ENCODE results near the gene DAB1. TPM values are rescaled to one million over a fixed set of nuclear protein-coding genes. Genes with fewer than 3 reads are reported as not detected.
"Not testable (repeated sequence)": the region's sequence is repeated elsewhere in the genome, so short reads cannot be mapped to it uniquely, and the experiment has no call there.

Gene DAB1
- total and polyA plus RNA-seq, 5 experiments from 2014 or later, result 0.16 to 0.53 (median 0.42) TPM; not detected in 2

DNA sequence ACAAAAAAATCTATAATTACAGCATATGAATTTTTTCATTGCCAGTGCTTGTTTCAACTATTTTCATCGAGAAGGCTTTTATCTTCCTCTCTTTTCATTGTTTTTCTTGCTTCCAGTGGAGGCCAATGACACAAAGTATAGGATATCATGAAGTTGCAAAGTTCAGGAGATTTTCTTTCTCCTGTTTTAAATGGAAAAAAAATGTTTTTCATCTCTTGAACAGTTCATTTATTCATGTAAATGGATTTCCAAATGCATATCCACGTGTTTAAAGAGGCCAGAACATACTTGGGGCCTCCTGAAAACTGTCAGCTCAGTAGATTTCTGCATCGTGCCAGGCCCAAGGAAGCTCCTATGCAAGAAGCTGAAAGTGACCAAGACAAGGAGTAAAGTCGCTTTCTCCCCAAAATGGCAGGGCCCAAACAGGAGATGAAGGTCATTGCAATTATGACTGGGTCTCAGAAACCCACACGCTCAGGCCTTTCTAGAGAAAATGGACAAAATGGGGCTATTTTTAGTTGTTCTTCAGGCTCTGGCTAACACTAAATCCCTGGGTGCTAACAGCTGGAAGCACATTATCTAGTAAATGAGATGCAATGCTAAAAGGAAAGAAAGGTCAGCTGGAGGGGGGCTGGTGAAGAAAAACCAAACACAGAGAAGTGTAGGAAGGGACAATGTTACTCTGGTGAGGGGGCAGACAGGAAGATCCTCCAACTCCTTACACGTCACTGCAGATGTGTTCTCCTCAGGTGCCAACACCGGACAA is 321.1 kb downstream of the DAB1 start:
- Mint-ChIP-seq H3K27me3 (peaks cover 2 to 39% (median 7%) of the 10 kb centered on the region in 5 donors), H3K4me1 (no peaks in the 10 kb centered on the region), H3K4me3 (no peak overlapping the region), H3K27ac (no peak overlapping the region), H3K9me3 (peaks cover 0 to 5% (median 2%) of the 10 kb centered on the region in 9 donors), H3K36me3 (no peaks in the 10 kb centered on the region)
- ATAC-seq (no peak), DNase-seq (no peak)
- POLR2A ChIA-PET, result no interaction called here

DNA sequence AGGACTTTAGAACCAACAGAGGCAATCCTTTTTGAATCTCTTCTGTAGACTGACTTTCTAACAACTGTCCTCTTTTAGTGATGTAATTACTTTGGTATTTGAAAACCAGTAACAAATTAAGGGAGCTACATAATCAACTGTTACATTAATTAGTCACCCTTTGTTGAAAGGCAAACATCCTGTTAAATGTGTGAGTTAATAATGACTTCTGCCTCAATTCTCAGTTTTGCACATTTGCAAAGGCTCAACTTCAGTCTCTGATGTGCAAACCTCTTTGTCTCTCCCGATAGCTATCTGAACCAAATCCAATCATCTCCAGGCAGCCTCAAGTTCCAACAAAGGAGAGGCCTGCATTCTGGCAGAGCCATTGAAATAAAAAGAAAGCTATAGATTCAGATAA is 322.7 kb downstream of the DAB1 start:
- POLR2A ChIA-PET, result no interaction called here
- H3K36me3 Mint-ChIP-seq, result no peaks in the 10 kb centered on the region
- H3K4me1 Mint-ChIP-seq, result no peaks in the 10 kb centered on the region
- no peak overlapping the region for H3K4me3 Mint-ChIP-seq
- peaks cover 0 to 5% (median 2%) of the 10 kb centered on the region in 9 donors for H3K9me3 Mint-ChIP-seq
- no peak overlapping the region for H3K27ac Mint-ChIP-seq
- DNase-seq (no peak), ATAC-seq (no peak)
- H3K27me3 Mint-ChIP-seq, result peaks cover 2 to 39% (median 7%) of the 10 kb centered on the region in 5 donors

DNA sequence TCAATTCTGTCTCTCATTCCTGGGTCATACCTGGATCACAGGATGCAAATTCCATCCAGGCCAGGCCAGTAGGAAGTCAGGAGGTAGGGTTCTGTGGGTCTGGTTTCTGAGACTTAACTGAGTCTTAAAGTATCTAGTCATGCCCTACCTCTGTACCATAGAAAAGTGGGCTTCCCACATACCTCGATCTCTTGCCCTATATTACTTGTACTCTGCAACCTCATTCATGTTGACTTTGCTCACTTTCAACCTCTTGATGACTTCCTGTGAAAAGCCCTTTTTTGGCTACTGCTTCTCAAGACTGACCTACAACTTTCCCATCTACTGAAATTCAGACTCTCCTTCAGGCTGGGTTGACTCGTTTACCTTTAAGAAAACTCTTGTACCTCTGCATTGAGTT is 329.1 kb downstream of the DAB1 start:
- DNase-seq, result no peak
- Mint-ChIP-seq H3K9me3 (no peaks in the 10 kb centered on the region), H3K4me3 (no peak overlapping the region), H3K27ac (no peak overlapping the region), H3K4me1 (no peaks in the 10 kb centered on the region), H3K27me3 (peaks cover 0 to 2% (median 0%) of the 10 kb centered on the region in 5 donors), H3K36me3 (no peaks in the 10 kb centered on the region)
- no peak for ATAC-seq
- POLR2A ChIA-PET, result no interaction called here

DNA sequence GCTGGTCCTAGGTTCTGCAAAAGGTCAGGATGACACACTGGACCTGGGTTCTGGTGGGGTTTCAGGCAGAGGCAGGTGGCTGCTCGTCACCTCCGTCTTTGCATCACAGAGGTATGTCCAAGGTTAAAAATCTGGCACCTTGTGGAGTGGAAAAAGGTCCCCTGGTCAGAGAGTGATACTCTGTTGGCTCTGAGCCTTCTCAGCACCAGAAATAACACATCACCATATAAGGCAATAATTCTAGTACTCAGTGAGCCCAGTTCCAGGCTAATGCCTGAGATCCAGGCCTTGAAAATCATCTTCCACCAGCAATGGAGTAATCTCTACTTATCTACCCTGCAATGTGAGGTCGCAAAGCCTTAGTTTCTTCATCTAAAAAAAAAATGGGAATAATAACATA is 330.7 kb downstream of the DAB1 start:
- POLR2A ChIA-PET, result no interaction called here
- DNase-seq, result no peak
- H3K9me3 Mint-ChIP-seq, result no peaks in the 10 kb centered on the region
- H3K36me3 Mint-ChIP-seq, result no peaks in the 10 kb centered on the region
- ATAC-seq, result no peak
- no peak overlapping the region for H3K4me3 Mint-ChIP-seq
- H3K27me3 Mint-ChIP-seq, result peaks cover 0 to 4% (median 0%) of the 10 kb centered on the region in 5 donors
- no peak overlapping the region for H3K27ac Mint-ChIP-seq
- no peaks in the 10 kb centered on the region for H3K4me1 Mint-ChIP-seq

DNA sequence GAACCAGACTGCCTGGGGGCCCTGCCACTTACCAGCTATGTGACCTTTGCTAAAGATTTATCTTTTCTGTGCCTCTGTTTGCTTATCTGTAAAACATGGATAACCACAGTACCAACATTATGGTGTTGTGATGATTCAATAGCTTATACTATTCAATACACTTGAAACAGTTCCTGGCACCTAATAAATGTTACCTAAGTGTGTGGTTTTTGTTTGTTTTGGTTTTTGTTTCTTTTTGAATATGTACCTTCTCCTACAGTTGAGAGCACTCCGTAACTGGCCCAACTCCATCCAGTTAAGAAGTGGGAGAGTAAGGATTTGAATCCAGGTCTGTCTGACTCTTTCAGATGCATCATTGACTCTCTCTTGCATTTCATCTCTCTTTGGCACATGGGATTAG is 332.2 kb downstream of the DAB1 start:
- peaks cover 0 to 5% (median 0%) of the 10 kb centered on the region in 5 donors for H3K27me3 Mint-ChIP-seq
- no peaks in the 10 kb centered on the region for H3K9me3 Mint-ChIP-seq
- POLR2A ChIA-PET, result no interaction called here
- peaks cover 0 to 3% (median 0%) of the 10 kb centered on the region in 4 donors for H3K4me1 Mint-ChIP-seq
- no peak for DNase-seq
- no peak for ATAC-seq
- no peaks in the 10 kb centered on the region for H3K36me3 Mint-ChIP-seq
- no peak overlapping the region for H3K27ac Mint-ChIP-seq
- H3K4me3 Mint-ChIP-seq, result no peak overlapping the region

DNA sequence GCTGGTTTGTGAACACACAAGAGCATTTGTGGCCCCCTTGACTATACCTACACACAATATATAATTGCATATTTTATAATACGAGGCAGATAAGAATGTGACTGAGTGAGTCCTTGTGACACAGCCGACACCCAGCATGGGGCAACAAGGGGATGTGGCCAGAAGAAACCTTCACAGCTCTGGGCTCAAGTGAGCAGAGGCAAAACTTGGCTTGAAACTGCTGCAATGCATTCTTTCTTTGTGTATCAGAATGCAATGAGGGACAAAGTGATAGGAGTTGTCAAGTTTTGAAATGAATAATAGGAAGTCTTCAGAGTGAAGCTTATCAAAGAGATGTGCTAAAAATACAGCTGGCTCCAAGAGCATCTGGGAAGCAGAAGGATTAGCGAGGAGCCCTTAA is 334.0 kb downstream of the DAB1 start:
- DNase-seq (no peak), ATAC-seq (no peak)
- Mint-ChIP-seq H3K27ac (no peak overlapping the region), H3K9me3 (no peaks in the 10 kb centered on the region), H3K27me3 (peaks cover 0 to 13% (median 4%) of the 10 kb centered on the region in 5 donors), H3K4me1 (peaks cover 0 to 3% (median 0%) of the 10 kb centered on the region in 4 donors), H3K4me3 (no peak overlapping the region), H3K36me3 (no peaks in the 10 kb centered on the region)
- POLR2A ChIA-PET, result no interaction called here

DNA sequence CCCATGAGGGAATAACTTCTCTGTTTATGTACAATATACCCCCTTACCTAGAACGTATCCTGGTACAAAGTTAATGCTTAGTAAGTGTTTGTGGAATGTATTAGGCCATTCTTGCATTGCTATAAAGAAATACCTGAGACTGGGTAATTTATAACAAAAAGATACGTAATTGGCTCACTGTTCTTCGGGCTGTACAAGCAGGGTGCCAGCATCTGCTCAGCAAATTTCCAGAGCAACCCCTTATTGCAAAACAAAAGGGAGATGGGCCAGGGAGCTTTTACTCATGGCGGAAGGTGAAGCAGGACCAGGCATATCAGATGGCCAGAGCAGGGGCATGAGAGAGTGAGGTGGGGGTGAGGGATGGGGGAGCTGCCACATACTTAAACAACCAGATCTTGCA is 334.6 kb downstream of the DAB1 start:
- Mint-ChIP-seq H3K9me3 (no peaks in the 10 kb centered on the region), H3K36me3 (no peaks in the 10 kb centered on the region), H3K27ac (no peak overlapping the region), H3K27me3 (peaks cover 0 to 13% (median 4%) of the 10 kb centered on the region in 5 donors), H3K4me1 (peaks cover 0 to 3% (median 0%) of the 10 kb centered on the region in 4 donors), H3K4me3 (no peak overlapping the region)
- no peak for ATAC-seq
- no peak for DNase-seq
- POLR2A ChIA-PET, result no interaction called here

DNA sequence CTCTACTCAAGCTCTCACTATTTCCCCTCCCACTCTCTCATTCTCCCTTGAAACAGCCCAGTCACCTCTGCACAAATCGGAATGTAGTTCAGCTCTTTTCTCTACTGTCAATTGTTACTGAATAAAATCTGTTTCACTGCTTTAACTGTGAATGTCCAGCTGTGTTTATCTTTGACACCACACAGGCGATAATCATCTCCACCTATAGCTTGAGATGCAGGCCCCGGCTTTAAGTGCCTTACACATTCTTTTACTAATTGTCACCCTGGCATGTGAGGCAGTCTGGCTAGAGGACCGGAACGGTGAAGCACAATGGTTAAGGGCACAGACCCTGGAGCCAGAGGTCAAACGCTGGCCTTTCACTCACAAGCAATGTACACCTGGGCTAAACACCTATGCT is 335.2 kb downstream of the DAB1 start:
- DNase-seq, result no peak
- POLR2A ChIA-PET, result no interaction called here
- Mint-ChIP-seq H3K27me3 (peaks cover 0 to 13% (median 3%) of the 10 kb centered on the region in 5 donors), H3K4me1 (peaks cover 0 to 3% (median 0%) of the 10 kb centered on the region in 4 donors), H3K27ac (no peak overlapping the region), H3K36me3 (no peaks in the 10 kb centered on the region), H3K4me3 (no peak overlapping the region), H3K9me3 (no peaks in the 10 kb centered on the region)
- no peak for ATAC-seq

DNA sequence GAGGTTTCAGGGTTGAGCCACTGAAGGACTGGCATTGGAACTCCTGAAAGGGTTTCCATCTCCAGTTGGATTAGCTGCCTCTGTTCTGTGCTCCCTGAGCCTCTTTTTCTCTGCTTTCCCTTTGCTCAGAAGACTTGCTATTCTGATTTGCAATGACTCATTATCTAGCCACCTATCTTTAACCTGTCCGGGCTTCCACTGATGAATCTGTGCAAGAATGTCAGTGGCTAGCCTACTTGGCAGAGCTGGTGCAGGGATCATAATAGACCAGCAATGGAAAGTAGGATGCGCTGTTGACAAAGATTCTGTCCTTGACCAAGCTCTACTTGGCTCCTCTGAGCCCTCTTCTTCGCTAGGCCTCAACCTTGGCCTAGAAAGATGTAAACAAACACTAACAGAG is 336.2 kb downstream of the DAB1 start:
- ATAC-seq, H3K4me3 Mint-ChIP-seq, H3K36me3 Mint-ChIP-seq, H3K27ac Mint-ChIP-seq, DNase-seq, H3K4me1 Mint-ChIP-seq, H3K9me3 Mint-ChIP-seq, POLR2A ChIA-PET: not testable (repeated sequence)
- H3K27me3 Mint-ChIP-seq, result peaks cover 0 to 13% (median 3%) of the 10 kb centered on the region in 5 donors

DNA sequence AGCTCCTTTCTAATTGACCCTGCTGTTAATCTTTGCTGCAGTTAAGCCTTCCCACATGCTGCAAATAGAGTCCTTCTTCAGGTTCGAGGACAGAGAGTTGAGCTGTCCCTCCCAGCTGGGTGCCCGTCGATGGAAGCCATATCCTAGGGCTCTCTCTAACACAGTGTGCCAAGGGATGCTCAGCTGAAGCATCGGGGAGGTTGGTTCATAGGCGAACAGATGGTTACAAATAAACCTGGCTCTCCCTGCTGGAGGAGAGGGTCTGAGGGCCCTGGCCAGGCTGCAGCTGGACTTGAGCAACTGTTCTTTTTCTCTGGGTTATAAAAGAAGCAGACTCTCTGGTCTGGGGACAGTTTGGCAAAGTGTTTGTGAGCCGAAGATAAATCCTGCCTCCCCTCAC is 337.7 kb downstream of the DAB1 start:
- H3K27me3 Mint-ChIP-seq, result peaks cover 0 to 13% (median 3%) of the 10 kb centered on the region in 5 donors
- ATAC-seq (no peak), DNase-seq (no peak)
- H3K9me3 Mint-ChIP-seq, result no peaks in the 10 kb centered on the region
- H3K27ac Mint-ChIP-seq, result no peak overlapping the region
- H3K4me3 Mint-ChIP-seq, result no peak overlapping the region
- POLR2A ChIA-PET, result no interaction called here
- H3K4me1 Mint-ChIP-seq, result peaks cover 0 to 3% (median 0%) of the 10 kb centered on the region in 4 donors
- no peaks in the 10 kb centered on the region for H3K36me3 Mint-ChIP-seq

DNA sequence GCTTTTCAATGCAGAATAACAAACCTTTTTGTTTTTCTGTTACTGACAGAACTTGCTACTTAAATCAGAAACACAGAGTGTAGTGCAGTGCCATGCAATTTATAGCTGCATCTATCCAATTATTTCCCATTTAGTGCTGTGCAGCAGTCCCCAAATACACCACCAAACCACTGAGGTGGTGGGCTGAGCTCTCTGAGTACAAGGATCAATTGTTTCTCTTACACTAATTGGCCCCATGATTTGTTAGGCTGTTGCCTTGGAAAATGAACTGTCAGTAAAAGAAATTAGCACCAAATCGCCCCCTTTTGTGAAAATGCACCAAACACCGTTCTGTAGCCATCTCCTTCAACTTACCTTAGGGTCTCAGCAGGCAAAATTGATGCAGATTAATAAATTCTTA is 339.2 kb downstream of the DAB1 start:
- Mint-ChIP-seq H3K4me1 (peaks cover 0 to 3% (median 0%) of the 10 kb centered on the region in 4 donors), H3K27ac (no peak overlapping the region), H3K36me3 (no peaks in the 10 kb centered on the region), H3K27me3 (peaks cover 0 to 18% (median 3%) of the 10 kb centered on the region in 5 donors), H3K9me3 (no peaks in the 10 kb centered on the region), H3K4me3 (no peak overlapping the region)
- POLR2A ChIA-PET, result no interaction called here
- no peak for ATAC-seq
- DNase-seq, result no peak

DNA sequence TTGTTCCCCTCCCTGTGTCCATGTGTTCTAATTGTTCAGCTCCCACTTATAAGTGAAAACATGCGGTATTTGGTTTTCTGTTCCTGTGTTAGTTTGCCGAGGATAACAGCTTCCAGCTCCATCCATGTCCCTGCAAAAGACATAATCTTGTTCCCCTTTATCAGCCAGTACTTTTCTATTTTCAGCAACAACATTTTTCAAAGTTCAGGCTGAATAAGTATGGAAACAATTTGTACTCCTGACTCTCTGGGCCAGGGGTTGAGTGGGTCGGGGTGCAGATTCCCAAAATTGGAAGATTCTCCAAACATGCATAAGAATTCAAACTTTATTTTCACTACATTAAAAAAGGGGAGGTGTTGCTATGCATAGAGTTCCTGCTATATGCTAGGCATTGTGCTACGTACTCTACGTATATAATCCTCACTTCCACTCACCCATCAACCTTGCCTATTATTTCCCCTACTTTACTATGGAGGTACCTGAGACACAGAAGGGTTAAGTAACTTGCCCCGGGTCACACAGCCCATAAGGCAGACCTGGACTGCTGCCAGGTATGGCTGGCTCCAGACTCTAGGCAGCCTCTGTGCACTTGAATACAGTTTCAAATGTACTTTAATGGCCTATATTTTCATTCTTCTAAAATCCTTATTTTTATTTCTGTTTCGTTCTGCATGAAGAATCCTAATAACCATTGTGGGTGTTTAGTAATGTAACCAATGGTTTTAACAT is 341.0 kb downstream of the DAB1 start:
- H3K36me3 Mint-ChIP-seq, result no peaks in the 10 kb centered on the region
- ATAC-seq (no peak), DNase-seq (no peak)
- H3K27me3 Mint-ChIP-seq, result peaks cover 0 to 19% (median 4%) of the 10 kb centered on the region in 5 donors
- H3K4me1 Mint-ChIP-seq, result peaks cover 0 to 3% (median 0%) of the 10 kb centered on the region in 4 donors
- POLR2A ChIA-PET, result no interaction called here
- no peak overlapping the region for H3K4me3 Mint-ChIP-seq
- no peak overlapping the region for H3K27ac Mint-ChIP-seq
- no peaks in the 10 kb centered on the region for H3K9me3 Mint-ChIP-seq

DNA sequence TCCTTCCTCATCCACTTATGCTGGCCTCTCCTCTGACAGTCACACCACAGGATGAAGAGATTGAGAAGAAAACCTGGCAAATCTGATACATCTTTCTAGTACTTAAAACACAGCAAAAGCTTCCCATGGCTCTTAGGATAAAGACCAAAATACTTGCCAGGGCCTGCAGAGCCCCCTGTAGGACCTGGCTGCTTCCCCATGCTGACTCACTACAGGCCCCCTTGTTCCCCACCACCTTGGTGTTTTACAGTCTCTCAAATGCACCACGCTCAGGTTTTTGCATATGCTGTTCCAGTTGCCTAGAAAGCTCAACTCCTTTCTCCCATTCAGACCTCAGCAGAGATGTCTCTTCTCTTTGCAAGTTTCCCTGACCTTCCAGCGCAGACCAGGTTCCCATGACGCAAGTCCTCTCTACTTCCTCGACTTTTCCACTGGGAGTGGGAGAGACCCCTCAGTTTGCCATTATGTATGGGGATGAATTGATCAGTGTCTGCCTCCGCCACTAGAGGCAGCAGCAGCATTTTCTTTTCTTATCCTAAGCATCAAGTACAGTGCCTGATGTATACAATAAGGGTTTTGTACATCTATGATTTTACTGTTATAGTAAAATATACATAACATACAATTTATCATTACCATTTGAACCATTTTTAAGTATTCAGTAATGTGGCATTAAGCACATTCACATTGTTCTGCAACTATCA is 344.3 kb downstream of the DAB1 start:
- ATAC-seq (no peak), DNase-seq (no peak)
- Mint-ChIP-seq H3K36me3 (no peaks in the 10 kb centered on the region), H3K27me3 (peaks cover 0 to 18% (median 2%) of the 10 kb centered on the region in 5 donors), H3K9me3 (no peaks in the 10 kb centered on the region), H3K4me3 (no peak overlapping the region), H3K4me1 (no peaks in the 10 kb centered on the region), H3K27ac (no peak overlapping the region)
- POLR2A ChIA-PET, result no interaction called here

All from naive thymus-derived CD8-positive, alpha-beta T cell (primary cell).